ENCODE measurements around the gene MOB3A.

- TF ChIP-seq RARB (CRISPR knock-in tag; IDR thresholded peaks at IDR 0.05) (no peak), SNAI2 (CRISPR knock-in tag; IDR thresholded peaks at IDR 0.05) (no peak)
Measured at GRCh38 chr19:2033825-2034159, 62.3 kb downstream of the MOB3A start.

All from SK-N-SH treated with all-trans-retinoic acid at 6 μM for 48 hours (cell line).